ENCODE data around the gene C16orf90. TPM values are rescaled to one million over a fixed set of nuclear protein-coding genes. Genes with fewer than 3 reads are reported as not detected.
"Not testable (repeated sequence)": the region's sequence is repeated elsewhere in the genome, so short reads cannot be mapped to it uniquely, and the experiment has no call there.

Gene C16orf90
- total RNA-seq, 1 donor: not detected

DNA sequence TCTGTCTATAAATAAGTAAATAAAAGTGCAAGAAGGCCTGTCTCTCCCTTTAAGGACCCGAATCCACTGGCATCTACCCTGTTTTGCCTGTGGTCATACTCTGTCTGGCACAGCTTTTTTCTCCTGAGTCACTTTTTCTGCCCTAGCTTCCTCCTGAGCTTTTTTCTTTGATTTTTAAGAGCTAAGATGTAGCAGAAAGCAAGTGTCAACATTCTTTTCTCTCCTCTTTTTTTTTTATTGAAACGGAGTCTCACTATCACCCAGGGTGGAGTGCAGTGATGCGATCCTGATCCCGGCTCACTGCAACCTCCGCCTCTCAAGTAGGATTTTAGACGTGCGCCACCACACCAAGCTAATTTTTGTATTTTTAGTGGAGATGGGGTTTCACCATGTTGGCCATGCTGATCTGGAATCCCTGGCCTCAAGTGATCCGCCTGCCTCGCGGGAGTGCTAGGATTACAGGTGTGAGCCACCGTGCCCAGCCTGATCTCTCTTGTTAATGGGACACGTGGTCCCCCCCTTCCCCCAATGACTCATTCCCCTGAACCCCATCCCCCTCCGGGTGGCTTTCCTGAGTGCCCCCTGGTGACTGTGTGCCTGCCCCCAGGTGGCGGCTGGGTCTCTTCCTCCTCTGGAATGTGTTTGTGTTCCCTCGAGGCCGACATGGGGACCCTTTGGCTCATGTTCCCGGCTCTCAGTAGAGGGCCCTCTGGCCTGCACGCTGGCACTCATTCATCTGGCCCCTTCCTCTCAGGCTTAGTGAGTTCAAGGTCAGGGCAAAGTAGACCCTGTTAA, 14.2 kb downstream of the C16orf90 start:
- no peak overlapping the region for H3K4me3 ChIP-seq (ENCODE audit: low read depth, low read length)
- TF ChIP-seq, protein P1, sequence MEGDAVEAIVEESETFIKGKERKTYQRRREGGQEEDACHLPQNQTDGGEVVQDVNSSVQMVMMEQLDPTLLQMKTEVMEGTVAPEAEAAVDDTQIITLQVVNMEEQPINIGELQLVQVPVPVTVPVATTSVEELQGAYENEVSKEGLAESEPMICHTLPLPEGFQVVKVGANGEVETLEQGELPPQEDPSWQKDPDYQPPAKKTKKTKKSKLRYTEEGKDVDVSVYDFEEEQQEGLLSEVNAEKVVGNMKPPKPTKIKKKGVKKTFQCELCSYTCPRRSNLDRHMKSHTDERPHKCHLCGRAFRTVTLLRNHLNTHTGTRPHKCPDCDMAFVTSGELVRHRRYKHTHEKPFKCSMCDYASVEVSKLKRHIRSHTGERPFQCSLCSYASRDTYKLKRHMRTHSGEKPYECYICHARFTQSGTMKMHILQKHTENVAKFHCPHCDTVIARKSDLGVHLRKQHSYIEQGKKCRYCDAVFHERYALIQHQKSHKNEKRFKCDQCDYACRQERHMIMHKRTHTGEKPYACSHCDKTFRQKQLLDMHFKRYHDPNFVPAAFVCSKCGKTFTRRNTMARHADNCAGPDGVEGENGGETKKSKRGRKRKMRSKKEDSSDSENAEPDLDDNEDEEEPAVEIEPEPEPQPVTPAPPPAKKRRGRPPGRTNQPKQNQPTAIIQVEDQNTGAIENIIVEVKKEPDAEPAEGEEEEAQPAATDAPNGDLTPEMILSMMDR (IDR thresholded peaks at IDR 0.05; ENCODE audit: insufficient read depth, low read length): no peak
- DNase-seq (ENCODE audit: low read depth): no peak

DNA sequence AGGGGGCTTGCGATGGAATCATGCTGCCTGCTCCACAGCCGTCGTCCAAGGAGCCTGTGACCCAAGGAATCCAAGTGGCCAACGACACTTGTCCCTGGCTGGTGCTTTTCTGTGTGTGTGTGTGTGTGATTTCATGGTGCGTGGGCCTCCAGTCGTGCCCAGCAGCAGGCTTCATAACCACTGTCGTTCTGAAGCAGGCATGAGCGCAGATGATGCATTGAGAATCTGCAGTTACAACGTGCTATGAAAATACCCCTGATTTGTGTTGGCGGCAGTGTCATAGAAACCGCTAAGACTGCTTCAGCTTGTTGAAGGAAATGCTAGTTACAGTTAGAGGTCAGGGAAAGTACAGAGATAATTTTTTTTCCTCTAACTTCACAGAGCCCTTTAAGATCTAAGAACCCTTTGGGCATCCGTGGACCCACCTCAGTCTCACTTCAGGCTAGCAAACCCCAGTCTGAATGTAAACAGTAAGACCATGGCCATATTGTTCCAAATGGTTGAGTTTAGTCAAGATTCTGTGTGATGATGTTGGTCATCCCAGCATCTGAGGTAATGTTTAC, 15.6 kb downstream of the C16orf90 start:
- H3K4me3 ChIP-seq (ENCODE audit: low read depth, low read length): no peak overlapping the region
- no peak for DNase-seq (ENCODE audit: low read depth)
- TF ChIP-seq, protein P1 (IDR thresholded peaks at IDR 0.05; ENCODE audit: insufficient read depth, low read length): no peak

DNA sequence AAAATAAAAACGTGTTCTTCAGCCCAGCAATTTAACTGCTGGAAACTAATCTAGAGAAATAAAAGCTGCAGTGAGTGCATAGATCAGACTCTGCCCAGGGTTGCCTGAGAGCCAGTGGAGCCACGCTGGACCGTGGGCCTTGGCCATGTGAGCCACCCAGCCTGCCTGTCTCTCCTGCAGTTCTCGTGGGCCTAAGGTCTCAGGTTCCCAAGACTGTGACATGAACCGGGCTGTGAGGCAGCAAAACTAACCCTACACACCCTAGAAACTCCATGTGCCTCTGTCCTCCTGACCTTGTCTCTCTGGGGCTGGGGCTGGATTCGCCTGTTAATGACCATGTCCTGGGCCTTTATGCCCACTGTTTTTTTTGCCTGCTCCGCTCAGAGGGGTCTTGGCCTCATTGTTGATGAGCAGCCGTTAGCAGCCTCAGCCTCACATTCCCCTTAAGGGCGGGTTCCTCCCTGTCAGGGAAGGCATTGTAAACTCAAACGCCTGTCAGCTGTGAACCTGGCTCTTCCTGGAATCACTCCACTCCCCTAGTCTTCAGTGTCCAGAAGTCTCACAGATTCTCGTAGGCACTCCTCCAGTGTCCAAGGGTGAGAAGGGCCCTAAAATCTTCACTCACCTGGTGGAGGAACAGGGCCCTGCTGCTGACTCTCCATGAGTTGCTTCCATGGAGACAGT, 16.9 kb downstream of the C16orf90 start:
- H3K4me3 ChIP-seq (ENCODE audit: low read depth, low read length): no peak overlapping the region
- TF ChIP-seq, protein P1 (IDR thresholded peaks at IDR 0.05; ENCODE audit: insufficient read depth, low read length): no peak
- no peak for DNase-seq (ENCODE audit: low read depth)

DNA sequence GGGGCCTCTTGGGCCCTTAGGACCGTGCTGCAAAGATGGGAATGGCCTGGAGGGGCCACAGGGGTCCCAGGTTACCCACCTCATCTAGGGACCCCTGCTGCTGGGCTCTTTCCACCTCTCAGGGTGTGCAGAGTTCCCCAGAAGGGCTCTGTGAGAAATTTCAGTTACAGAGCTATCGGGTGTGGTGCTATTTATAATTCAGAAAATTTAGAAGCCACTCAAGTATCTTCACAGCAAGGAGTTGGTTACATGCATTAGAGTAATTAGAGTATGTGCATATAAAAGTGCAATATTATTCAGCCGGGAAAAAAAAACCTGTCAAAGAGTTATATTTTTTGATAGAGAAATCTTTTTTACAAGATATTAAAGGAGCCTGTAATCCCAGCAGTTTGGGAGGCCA, 18.9 kb downstream of the C16orf90 start:
- no peak overlapping the region for H3K4me3 ChIP-seq (ENCODE audit: low read depth, low read length)
- no peak for DNase-seq (ENCODE audit: low read depth)
- TF ChIP-seq, protein P1 (IDR thresholded peaks at IDR 0.05; ENCODE audit: insufficient read depth, low read length): no peak

DNA sequence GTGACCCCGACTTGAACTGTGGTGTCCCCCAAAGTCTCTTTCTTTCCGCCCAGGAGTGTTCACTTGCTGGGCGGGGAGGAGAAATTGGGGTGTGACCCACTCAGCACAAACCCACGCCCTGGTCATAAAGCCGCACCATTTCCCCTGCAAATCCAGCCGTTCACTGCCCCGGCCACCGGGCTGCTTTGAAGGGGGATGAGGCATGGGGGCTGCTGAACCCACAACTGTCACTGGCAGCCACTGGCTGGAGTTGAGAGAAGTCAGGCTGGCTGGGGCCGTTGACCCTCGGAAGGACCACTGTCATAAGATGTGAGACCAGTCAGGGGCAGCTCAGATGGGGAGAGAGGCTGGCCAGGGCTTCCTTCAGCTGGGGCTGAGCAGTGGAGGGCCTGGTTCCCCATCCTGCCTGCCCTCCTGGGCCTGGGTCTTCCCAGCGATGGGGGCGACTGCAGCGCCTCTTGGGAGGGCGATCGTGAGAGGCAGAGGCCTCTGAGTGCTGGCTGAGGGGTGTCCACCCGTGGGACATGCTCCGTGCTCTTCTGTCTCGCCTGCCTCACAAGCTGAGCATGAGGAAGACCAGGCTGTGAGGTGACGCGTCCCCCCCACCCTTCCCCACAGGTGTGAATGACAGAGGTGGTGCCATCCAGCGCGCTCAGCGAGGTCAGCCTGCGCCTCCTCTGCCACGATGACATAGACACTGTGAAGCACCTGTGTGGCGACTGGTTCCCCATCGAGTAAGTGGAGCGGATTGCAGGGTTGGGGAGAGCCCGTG, 19.5 kb downstream of the C16orf90 start:
- no peak for DNase-seq (ENCODE audit: low read depth)
- TF ChIP-seq, protein P1 (IDR thresholded peaks at IDR 0.05; ENCODE audit: insufficient read depth, low read length): no peak

DNA sequence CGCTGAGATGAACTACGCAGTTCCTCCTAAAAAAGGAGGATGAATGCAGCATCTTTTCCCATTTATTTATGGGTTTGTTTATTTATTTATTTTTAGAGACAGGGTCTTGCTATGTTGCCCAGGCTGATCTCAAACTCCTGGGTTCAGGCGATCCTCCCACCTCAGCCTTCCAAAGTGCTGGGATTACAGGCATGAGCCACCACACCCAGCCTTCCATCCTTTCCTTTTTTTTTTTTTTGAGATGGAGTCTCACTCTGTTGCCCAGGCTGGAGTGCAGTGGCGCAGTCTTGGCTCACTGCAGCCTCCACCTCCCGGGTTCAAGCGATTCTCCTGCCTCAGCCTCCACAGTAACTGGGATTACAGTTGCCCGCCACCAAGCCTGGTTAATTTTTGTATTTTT, 20.4 kb downstream of the C16orf90 start:
- not testable (repeated sequence) for H3K4me3 ChIP-seq (ENCODE audit: low read depth, low read length); DNase-seq (ENCODE audit: low read depth)

More for the DNA sequence above, 19.5 kb downstream of the C16orf90 start:
- no peak overlapping the region for H3K4me3 ChIP-seq (ENCODE audit: low read depth, low read length)
